Lower leg skin (tissue), 3 donors: Measurements from ENCODE around the gene SYNPO2.

ENCODE experiments used
- POLR2A ChIP-seq, 2 donors: fragments of 450-650 bp; IDR thresholded peaks; one replicate each; pipeline ENCODE4 v1.6.1; 2016 to 2017; ENCODE audit warnings: antibody characterized with exemption in 2 of 2, mild to moderate bottlenecking in 1 of 2, moderate library complexity in 1 of 2
- TF ChIP-seq, protein P1 (sequence below), 3 donors: fragments of 450-650 bp; IDR thresholded peaks; one replicate each; pipeline ENCODE4 v1.5.1; 2016; ENCODE audit warnings: antibody characterized with exemption in 3 of 3, mild to moderate bottlenecking in 3 of 3, moderate library complexity in 2 of 3

DNA sequence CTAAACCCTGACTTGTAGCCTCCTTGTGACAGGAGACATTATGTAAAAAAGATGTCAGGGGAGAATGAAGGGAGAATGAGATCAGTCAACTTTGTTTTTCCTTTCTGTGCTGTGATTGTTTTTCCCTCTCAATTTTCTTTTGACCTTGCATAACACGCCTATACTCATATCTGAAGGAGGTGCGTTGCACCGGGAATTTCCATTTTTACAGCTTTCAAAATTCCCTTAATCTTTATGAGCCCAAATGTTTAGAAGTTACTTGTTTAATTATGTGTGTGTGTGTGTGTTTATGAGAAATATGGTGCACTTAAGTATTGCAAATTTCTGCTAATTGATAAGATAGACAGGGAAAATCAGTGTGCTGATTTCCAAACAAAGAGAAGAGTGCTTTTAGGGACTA is 21.6 kb downstream of the SYNPO2 start:
- TF ChIP-seq, protein P1, sequence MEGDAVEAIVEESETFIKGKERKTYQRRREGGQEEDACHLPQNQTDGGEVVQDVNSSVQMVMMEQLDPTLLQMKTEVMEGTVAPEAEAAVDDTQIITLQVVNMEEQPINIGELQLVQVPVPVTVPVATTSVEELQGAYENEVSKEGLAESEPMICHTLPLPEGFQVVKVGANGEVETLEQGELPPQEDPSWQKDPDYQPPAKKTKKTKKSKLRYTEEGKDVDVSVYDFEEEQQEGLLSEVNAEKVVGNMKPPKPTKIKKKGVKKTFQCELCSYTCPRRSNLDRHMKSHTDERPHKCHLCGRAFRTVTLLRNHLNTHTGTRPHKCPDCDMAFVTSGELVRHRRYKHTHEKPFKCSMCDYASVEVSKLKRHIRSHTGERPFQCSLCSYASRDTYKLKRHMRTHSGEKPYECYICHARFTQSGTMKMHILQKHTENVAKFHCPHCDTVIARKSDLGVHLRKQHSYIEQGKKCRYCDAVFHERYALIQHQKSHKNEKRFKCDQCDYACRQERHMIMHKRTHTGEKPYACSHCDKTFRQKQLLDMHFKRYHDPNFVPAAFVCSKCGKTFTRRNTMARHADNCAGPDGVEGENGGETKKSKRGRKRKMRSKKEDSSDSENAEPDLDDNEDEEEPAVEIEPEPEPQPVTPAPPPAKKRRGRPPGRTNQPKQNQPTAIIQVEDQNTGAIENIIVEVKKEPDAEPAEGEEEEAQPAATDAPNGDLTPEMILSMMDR (IDR thresholded peaks at IDR 0.05) = no peak
- no peak for TF ChIP-seq POLR2A (IDR thresholded peaks at IDR 0.05)
